Endothelial cell of umbilical vein (primary cell): ENCODE measurements around the gene CCDC69. TPM values are rescaled to one million over a fixed set of nuclear protein-coding genes. Genes with fewer than 3 reads are reported as not detected.

Source experiments
- BruUV-seq: library from RNA; stranded (reverse); fragments of 400-500 nt; replicated peaks from 2 replicates; lab custom pipeline; 2021; lab: Mats Ljungman, UMichigan
- CTCF ChIA-PET: fragments of 300-600, 350-600 bp; sonication (Branson Sonifier 250); formaldehyde crosslinking; loops from one replicate; lab custom pipeline; 2021; ENCODE audit warnings: antibody characterized with exemption, inconsistent platforms; lab: Charles Lee
- POLR2A ChIA-PET: fragments of 300-600, 350-600 bp; sonication (Branson Sonifier 250); formaldehyde crosslinking; loops from one replicate; lab custom pipeline; 2021; ENCODE audit warnings: antibody characterized with exemption, inconsistent platforms; lab: Charles Lee
- DNase-seq: peaks from one replicate; pipeline ENCODE4 v3.0.0-alpha.2; 2011; ENCODE audit warnings: low read depth, low spot score
- FAIRE-seq: peaks from 2 replicates; lab custom pipeline; 2011; peaks lifted over from hg19 to GRCh38; lab: Jason Lieb, UNC
- H2AFZ ChIP-seq: 2 replicates; pipeline ENCODE4 v1.6.0; 2012; ENCODE audit warnings: low read depth, low read length, control low read depth, inconsistent platforms
- H3K27ac ChIP-seq: 2 replicates; pipeline ENCODE4 v1.5.1; 2011; ENCODE audit warnings: low read depth, mild to moderate bottlenecking, control low read depth, low read length, moderate library complexity; ENCODE audit not compliant: insufficient read depth
- H3K27me3 ChIP-seq, 2 experiments: 2 replicates each; pipeline versions ENCODE4 v1.6.0 to v1.6.1; 2011; ENCODE audit warnings: low read length in 2 of 2, mixed read lengths in 1 of 2; ENCODE audit not compliant: control insufficient read depth in 2 of 2, insufficient read depth in 2 of 2
- H3K36me3 ChIP-seq, 2 experiments: 2 replicates in 1 of 2; 3 replicates in 1 of 2; pipeline ENCODE4 v1.5.1; 2011; ENCODE audit warnings: low read length in 2 of 2, mild to moderate bottlenecking in 1 of 2, moderate library complexity in 1 of 2; ENCODE audit not compliant: control insufficient read depth in 2 of 2, insufficient read depth in 2 of 2; ENCODE audit errors: extremely low read depth in 1 of 2
- H3K4me1 ChIP-seq: 3 replicates; pipeline ENCODE4 v1.5.1; 2011; ENCODE audit warnings: mild to moderate bottlenecking, low read length; ENCODE audit not compliant: control insufficient read depth, insufficient read depth; ENCODE audit errors: extremely low read depth
- H3K4me2 ChIP-seq: 2 replicates; pipeline ENCODE4 v1.6.1; 2011; ENCODE audit warnings: low read length, control low read depth, mixed read lengths; ENCODE audit not compliant: insufficient read depth
- H3K4me3 ChIP-seq, 3 experiments: fragments of 200-600 bp in 1 of 3; sonication (generic), shearing (Covaris generic) in 1 of 3; replicated peaks in 1 of 3; 2 replicates each; pipeline ENCODE4 v1.5.1; 2011 to 2016; ENCODE audit warnings: control low read depth in 3 of 3, low read length in 3 of 3, mild to moderate bottlenecking in 2 of 3, inconsistent platforms in 1 of 3, low read depth in 1 of 3, moderate library complexity in 1 of 3; ENCODE audit not compliant: insufficient read depth in 1 of 3
- H3K79me2 ChIP-seq: 2 replicates; pipeline ENCODE4 v1.6.0; 2012; ENCODE audit warnings: low read length, inconsistent platforms; ENCODE audit not compliant: control insufficient read depth, insufficient read depth
- H3K9ac ChIP-seq: replicated peaks from 2 replicates; pipeline ENCODE3; 2011; ENCODE audit warnings: low read length, control low read depth; ENCODE audit not compliant: insufficient read depth; ENCODE audit errors: extremely low read depth
- H3K9me1 ChIP-seq: replicated peaks from 3 replicates; pipeline ENCODE4 v1.6.0; 2011; ENCODE audit warnings: mild to moderate bottlenecking, low read length; ENCODE audit not compliant: control insufficient read depth, insufficient read depth; ENCODE audit errors: extremely low read depth
- H3K9me3 ChIP-seq: replicated peaks from 2 replicates; pipeline ENCODE4 v1.5.1; 2012; ENCODE audit warnings: low read length, inconsistent platforms; ENCODE audit not compliant: control insufficient read depth, insufficient read depth
- H4K20me1 ChIP-seq: replicated peaks from 2 replicates; pipeline ENCODE3; 2011; ENCODE audit warnings: mild to moderate bottlenecking, low read length; ENCODE audit not compliant: control insufficient read depth, insufficient read depth; ENCODE audit errors: extremely low read depth
- CTCF ChIP-seq, 2 donors: IDR thresholded peaks; 1 replicate in 1 of 2; 2 replicates in 1 of 2; pipeline ENCODE4 v1.5.1; 2011; ENCODE audit warnings: low read length in 2 of 2, mild to moderate bottlenecking in 2 of 2, moderate library complexity in 2 of 2, control low read depth in 1 of 2, inconsistent platforms in 1 of 2, low read depth in 1 of 2; ENCODE audit not compliant: insufficient read depth in 1 of 2; ENCODE audit errors: extremely low read depth in 1 of 2
- EZH2 ChIP-seq: IDR thresholded peaks from 2 replicates; pipeline ENCODE4 v1.6.1; 2012; ENCODE audit warnings: borderline replicate concordance, low read depth, mild to moderate bottlenecking, moderate library complexity, low read length, inconsistent platforms; ENCODE audit not compliant: severe bottlenecking
- FOS ChIP-seq: IDR thresholded peaks from 2 replicates; pipeline ENCODE4 v1.6.1; 2011; ENCODE audit warnings: mild to moderate bottlenecking, low read length, moderate library complexity, borderline replicate concordance; ENCODE audit not compliant: insufficient read depth
- GATA2 ChIP-seq: IDR thresholded peaks from 2 replicates; pipeline ENCODE4 v1.7.0; 2011; ENCODE audit warnings: low read depth, mild to moderate bottlenecking, moderate library complexity, mixed read lengths, low read length; ENCODE audit not compliant: insufficient read length, insufficient read depth
- JUN ChIP-seq: IDR thresholded peaks from 2 replicates; pipeline ENCODE4 v1.6.1; 2011; ENCODE audit warnings: borderline replicate concordance, low read depth; ENCODE audit not compliant: insufficient read length, insufficient read depth
- MAX ChIP-seq: IDR thresholded peaks from 2 replicates; pipeline ENCODE4 v1.6.1; 2011; ENCODE audit not compliant: insufficient read depth, insufficient read length
- MYC ChIP-seq: IDR thresholded peaks from one replicate; pipeline ENCODE4 v1.6.1; 2011; ENCODE audit warnings: mild to moderate bottlenecking, low read depth, low read length
- POLR2AphosphoS5 ChIP-seq: IDR thresholded peaks from 2 replicates; pipeline ENCODE4 v1.6.1; 2012; ENCODE audit warnings: low read depth, mild to moderate bottlenecking, control low read depth, low read length, moderate library complexity; ENCODE audit not compliant: insufficient read depth
- dilution Hi-C: fragments of 300-500 bp; cut with MboI; formaldehyde crosslinking; loops from one replicate; pipeline ENCODE4 v1.15.0; 2019; ENCODE audit warnings: low sequenced_read_pairs; ENCODE audit not compliant: extremely low pct_ligation_motif_present
- intact Hi-C: fragments of 100-400 bp; cut with micrococcal nuclease; formaldehyde crosslinking; loops from one replicate; pipeline ENCODE4 v1.10.0; 2022
- polyA plus RNA-seq, 4 experiments: library from polyadenylated mRNA; depleted of rRNA in 3 of 4; stranded (reverse) in 3 of 4; unstranded in 1 of 4; fragments of >200 nt; gene quantifications; 2 replicates each; pipeline versions ENCODE4 v1.2.1 to v1.2.3, GENCODE V29; 2011 to 2012; ENCODE audit warnings: missing spikeins in 1 of 4
- total RNA-seq: library from RNA; stranded (reverse); gene quantifications from 2 replicates; pipeline ENCODE4 v1.2.3, GENCODE V29; 2021

Gene CCDC69
- total and polyA plus RNA-seq, 2 donors (not counting 3 experiments of a cell fraction or from before 2014, with no cell fraction given): 4.1 to 4.5 TPM

- Histone ChIP-seq H4K20me1 (no peaks in the 10 kb centered on the region), H3K27me3 (no peaks in the 10 kb centered on the region), H3K27ac (no peak overlapping the region), H3K36me3 (no peaks in the 10 kb centered on the region), H3K9me1 (no peaks in the 10 kb centered on the region), H3K9ac (no peak overlapping the region), H3K4me2 (no peak overlapping the region), H2AFZ (no peak overlapping the region), H3K4me1 (peaks cover 8% of the 10 kb centered on the region), H3K9me3 (no peaks in the 10 kb centered on the region), H3K4me3 (no peak overlapping the region), H3K79me2 (no peaks in the 10 kb centered on the region)
- TF ChIP-seq POLR2AphosphoS5 (no peak), MYC (no peak), FOS (no peak), GATA2 (no peak), EZH2 (no peak), CTCF (IDR thresholded peaks at IDR 0.05; ENCODE audit: extremely low read depth in 1 of 2, insufficient read depth in 1 of 2, low read depth in 1 of 2, low read length in 2 of 2) (no peak), MAX (no peak), JUN (no peak)
- ChIA-PET POLR2A (no interaction called here), CTCF (no interaction called here)
- FAIRE-seq (no peak), DNase-seq (no peak)
- dilution Hi-C loops (no loop called here), intact Hi-C loops (no loop called here)
- BruUV-seq: no TSS peak
Observed at GRCh38 chr5:151204051-151204450, 19.8 kb downstream of the CCDC69 start.
